HL-60 (cell line): ENCODE measurements around the gene UNCX.

Experiments
- GABPA ChIP-seq: IDR thresholded peaks from 2 replicates; pipeline ENCODE4 v1.6.1; 2012; ENCODE audit warnings: low read depth
- POLR2AphosphoS5 ChIP-seq: IDR thresholded peaks from 2 replicates; pipeline ENCODE4 v1.6.1; 2012; ENCODE audit warnings: low read depth
- TF ChIP-seq, protein P1 (sequence below): IDR thresholded peaks from one replicate; pipeline ENCODE4 v1.5.1; 2011; ENCODE audit warnings: low read length, control low read depth, inconsistent platforms; ENCODE audit not compliant: insufficient read depth

DNA sequence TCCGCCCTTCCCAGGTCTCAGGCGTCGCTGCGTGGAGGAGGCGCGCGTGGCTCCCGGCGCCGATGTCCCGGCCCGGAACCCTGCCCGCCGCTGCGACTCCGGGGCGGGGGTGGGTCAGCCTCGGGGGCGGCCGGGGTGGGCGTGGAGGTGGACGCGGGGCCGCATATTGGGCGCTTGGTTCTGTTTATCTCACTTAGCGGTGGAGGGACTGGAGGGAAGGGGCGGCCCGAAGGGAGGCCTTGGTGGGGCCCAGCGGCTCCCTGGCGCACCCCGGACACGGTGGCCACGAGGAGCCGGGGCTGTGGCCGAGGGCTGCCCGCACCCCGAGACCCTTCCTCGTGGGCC lies 8.6 kb downstream of the UNCX start:
- TF ChIP-seq, protein P1, sequence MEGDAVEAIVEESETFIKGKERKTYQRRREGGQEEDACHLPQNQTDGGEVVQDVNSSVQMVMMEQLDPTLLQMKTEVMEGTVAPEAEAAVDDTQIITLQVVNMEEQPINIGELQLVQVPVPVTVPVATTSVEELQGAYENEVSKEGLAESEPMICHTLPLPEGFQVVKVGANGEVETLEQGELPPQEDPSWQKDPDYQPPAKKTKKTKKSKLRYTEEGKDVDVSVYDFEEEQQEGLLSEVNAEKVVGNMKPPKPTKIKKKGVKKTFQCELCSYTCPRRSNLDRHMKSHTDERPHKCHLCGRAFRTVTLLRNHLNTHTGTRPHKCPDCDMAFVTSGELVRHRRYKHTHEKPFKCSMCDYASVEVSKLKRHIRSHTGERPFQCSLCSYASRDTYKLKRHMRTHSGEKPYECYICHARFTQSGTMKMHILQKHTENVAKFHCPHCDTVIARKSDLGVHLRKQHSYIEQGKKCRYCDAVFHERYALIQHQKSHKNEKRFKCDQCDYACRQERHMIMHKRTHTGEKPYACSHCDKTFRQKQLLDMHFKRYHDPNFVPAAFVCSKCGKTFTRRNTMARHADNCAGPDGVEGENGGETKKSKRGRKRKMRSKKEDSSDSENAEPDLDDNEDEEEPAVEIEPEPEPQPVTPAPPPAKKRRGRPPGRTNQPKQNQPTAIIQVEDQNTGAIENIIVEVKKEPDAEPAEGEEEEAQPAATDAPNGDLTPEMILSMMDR, result no peak
- TF ChIP-seq POLR2AphosphoS5 (no peak), GABPA (no peak)
